ENCODE results near the gene SLC49A3.
"Not testable (repeated sequence)": the region's sequence is repeated elsewhere in the genome, so short reads cannot be mapped to it uniquely, and the experiment has no call there.

Gene SLC49A3

DNA sequence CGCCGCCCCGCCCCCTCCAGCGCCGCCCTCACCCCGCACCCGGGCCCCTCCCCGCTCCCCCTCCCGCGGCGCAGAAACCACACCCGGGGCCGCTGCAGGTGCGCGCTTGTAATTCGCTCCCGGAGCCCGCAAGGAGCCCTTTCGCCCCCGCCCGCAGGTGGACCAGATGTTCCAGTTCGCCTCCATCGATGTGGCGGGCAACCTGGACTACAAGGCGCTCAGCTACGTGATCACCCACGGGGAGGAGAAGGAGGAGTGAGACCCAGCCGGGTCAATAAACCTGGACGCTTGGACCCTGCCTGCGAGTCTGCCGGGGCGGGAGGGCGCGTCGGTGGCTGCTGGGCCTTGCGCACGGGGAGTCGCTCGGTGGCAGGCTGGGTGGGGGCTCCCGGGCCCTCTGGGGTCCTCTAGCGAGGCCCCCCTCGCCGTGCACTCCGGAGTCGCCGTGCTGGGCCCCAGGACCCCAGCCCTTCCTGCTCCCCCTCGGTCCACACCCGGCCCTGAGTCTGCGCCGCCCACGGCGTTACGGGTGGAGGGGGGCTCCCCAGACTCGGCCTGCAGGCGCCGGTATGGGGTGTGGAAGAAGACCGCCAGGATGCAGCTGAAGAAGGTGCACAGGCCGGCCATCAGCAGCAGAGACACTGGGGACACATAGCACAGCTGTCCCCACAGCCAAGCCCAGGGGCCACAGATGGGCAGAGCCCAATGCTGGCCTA lies 7.1 kb downstream of the SLC49A3 start:
- DNase-seq (ENCODE audit: low spot score) (no peak), FAIRE-seq (no peak)

DNA sequence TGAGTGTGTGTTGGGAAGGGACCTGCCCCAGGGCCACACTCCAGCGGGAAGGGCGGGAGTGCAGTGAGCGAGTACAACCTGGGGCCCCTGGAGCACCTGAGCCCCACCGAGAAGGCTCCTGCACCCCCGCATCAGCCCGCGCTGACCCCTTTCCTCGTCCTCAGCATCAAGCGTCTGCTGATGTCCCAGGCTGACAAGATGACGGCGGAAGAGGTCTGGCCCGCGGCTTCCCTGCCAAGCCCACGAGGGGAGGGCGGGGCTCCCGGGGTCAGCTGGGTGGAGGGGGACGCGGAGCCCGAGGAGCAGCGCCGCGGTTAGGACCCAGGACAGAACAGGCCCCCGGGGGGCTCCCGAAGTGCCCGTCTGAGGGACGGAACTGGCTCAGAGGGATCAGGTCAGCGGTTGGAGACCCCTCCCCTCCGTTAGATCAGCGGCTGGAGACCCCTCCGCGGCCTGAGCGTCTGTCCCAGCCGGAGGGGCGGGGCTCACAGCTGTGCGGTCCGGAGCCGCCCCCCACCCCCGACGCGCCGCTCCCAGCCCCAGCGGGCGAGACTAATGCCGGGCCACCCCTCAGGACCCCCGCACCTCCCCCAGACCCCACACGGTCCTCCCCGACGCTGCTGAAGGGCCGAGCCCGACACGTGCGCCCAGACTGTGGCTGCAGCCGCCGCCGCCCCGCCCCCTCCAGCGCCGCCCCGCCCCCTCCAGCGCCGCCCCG lies 7.9 kb downstream of the SLC49A3 start:
- DNase-seq (ENCODE audit: low spot score) (no peak), FAIRE-seq (no peak)

DNA sequence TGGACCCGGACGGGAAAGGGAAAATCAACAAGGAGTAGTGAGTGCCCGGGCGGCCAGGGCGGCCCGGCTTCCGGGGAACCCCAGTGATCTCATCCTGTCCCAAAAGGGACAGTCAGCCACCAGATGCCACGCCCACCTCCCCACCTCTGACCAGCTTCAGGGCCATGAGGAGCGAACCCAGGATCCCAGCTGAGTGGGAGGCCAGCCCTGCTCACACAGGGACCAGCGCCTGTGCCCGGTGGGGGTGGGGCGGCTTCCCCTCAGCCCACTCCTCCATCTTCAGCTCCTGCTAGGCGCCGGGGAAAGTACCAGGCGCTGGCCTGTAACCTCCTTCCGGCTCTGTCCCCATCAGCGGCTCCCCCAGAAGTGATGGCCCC lies 8.4 kb downstream of the SLC49A3 start:
- DNase-seq (ENCODE audit: low spot score) (no peak), FAIRE-seq (no peak)

DNA sequence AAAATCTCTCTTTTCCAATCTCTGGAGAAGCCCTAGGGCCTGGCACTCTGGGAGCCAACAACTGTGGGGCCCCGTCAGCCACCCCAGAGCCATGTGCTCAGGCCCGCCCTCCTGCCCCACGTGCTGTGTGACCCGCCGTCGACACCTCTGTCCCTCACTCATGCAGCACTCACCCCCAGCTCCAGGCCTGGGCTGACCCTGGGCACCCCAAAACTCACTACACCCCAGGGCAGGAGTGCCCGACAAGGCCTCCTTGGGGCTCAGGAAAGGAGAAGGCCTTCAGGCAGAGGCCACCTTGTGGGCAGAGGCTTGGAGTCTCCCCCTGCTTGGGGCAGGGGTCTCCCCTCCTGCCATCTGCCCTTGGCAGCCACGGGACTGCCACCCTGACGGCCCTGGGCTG lies 8.9 kb downstream of the SLC49A3 start:
- FAIRE-seq (no peak), DNase-seq (ENCODE audit: low spot score) (no peak)

- no peak for FAIRE-seq
- no peak for DNase-seq (ENCODE audit: low spot score)
Observed at GRCh38 chr4:679629-680028, 9.3 kb downstream of the SLC49A3 start.

DNA sequence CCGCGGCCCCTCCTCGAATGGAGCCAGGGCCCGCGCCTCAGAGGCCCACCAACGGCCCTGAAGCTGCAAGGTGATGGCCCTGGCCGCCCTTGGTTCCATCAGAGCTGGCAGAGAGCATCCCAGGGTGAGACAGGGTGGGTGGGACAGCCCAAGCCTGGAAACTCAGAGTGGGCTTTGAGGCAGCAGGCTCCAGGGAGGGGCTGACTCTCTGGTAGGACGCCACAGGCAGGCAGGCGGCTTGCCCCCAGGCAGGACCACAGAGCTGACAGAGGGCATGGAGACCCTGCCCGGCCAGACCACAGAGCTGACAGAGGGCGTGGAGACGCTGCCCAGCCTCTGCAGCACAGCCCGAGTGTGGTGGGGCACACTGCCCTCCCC lies 9.9 kb downstream of the SLC49A3 start:
- no peak for FAIRE-seq

GRCh38 chr4:678331-679103 lies 10.4 kb downstream of the SLC49A3 start:
- DNase-seq (ENCODE audit: low spot score), result no peak
- FAIRE-seq, result no peak

More for the DNA sequence above, 9.9 kb downstream of the SLC49A3 start:
- no peak for DNase-seq (ENCODE audit: low spot score)

DNA sequence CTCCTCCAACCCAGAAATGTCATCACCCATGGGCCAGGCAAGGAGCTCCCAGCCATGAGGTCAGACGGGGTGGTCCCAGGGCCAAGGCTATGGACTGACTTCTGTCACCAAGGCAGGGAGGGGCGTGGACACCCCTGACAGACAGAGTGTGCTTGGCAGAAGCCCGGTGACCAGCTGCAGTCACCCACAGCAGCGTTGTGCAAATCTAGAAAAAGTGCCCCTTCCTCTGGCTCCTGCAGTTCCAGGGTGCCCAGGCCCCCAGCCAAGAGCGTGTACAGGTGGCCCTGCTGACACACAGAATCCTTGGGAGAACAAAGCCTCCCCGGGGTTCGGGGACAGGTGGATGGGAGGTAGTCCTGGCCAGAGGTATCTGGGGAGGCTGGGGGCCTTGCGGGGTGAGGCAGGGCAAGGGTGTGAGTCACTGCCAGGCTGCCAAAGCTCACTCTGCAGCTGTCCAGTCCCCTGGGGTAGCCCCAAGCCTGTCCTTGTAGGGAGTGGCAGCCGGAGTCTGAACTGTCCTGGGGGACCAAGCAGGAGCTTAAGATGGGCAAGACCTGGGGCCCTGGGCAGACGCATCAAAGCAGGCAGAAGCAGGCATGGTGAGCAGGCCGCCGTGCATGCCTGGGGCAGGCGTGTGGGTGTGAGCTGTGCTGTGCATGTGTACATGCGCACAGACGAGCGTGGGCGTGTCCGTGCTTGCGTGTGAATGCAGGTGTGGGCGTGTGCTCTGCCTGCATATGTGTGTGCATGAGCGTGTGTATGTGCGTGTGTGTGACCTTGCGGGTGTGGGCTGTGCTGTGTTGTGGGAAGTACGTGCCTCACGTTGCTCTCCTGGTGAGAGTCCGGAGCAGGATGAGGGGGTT lies 11.3 kb downstream of the SLC49A3 start:
- FAIRE-seq (no peak), DNase-seq (ENCODE audit: low spot score) (no peak)

DNA sequence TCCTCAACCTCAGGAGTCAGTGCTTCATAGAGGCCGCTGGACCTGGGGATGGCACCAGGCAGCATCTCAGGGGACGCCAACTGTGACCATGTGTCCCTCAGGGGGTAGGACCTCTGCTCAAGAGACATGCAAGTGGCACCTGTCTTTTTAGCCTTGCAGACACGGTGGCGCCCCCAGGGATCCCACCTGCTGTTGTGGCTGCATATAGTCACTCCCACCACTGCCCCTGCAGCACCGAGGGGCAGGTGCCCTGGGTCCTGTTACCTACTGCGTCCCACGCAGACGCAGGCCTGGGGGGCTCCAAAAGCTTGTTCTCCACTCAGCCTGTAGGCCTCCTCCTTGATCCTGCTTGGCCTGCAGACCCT lies 12.1 kb downstream of the SLC49A3 start:
- no peak for FAIRE-seq
- DNase-seq (ENCODE audit: low spot score), result no peak

GRCh38 chr4:675980-676870 lies 12.7 kb downstream of the SLC49A3 start:
- FAIRE-seq, result no peak
- DNase-seq (ENCODE audit: low spot score), result no peak

GRCh38 chr4:675036-675882 lies 13.7 kb downstream of the SLC49A3 start:
- FAIRE-seq (no peak), DNase-seq (ENCODE audit: low spot score) (no peak)

DNA sequence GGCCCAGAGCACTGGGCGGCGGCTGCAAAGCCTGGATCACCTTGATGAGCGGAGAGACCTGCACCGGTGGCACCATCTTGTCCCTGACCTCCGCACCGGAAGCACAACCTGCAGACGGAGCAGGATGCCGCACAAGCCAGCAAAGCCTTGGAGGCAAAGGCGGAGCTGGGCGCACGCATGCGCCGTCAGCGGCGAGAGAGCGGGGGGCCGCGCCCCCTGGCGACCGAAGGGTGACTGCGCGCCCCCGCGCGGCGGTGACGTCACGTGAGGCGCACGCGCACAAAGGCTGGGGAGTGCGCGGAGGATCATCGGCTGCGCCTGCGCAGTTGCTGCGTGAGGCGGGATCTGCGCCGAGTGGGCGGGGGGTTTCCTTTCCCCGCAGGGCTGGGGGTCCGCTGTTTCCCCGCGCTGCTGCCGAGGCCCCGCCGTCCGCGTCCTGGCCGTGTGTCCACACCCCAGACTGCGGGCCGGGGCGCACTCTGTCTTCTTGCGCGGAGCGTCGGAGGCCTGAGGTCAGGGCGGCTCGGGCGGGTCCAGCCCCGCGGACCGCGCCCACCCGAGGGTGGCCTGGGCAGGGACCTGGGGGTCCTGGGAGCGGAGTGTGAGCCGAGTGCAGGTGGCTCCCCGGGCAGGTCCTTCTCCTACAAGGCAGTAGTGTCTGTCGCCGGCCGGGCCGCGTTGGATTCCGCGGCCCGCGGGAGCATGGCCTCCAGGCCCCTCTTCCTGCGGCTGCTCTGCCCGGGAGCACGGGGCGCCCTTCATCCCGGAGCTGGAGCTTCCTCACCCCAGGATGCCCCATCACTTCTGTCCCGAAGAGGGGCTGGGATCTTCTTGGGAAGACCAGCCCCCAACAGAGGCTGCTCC lies 14.5 kb downstream of the SLC49A3 start, which contains the start of the genes ATP5ME and MYL5:
Gene ATP5ME, minus strand, starts transcription at position 105 of the 864 bp plus-strand sequence. Its CDS starts 29 bp downstream, at position 76.
Gene MYL5, plus strand, starts transcription at position 371 of the 864 bp plus-strand sequence. CDS start 3,485 bp downstream, outside the sequence.
- no peak for FAIRE-seq

GRCh38 chr4:673349-674091 lies 15.4 kb downstream of the SLC49A3 start:
- no peak for FAIRE-seq
- no peak for DNase-seq (ENCODE audit: low spot score)

More for the DNA sequence above, 14.5 kb downstream of the SLC49A3 start, which contains the start of the genes ATP5ME and MYL5:
- peak; percentile 91 for DNase-seq (ENCODE audit: low spot score)

DNA sequence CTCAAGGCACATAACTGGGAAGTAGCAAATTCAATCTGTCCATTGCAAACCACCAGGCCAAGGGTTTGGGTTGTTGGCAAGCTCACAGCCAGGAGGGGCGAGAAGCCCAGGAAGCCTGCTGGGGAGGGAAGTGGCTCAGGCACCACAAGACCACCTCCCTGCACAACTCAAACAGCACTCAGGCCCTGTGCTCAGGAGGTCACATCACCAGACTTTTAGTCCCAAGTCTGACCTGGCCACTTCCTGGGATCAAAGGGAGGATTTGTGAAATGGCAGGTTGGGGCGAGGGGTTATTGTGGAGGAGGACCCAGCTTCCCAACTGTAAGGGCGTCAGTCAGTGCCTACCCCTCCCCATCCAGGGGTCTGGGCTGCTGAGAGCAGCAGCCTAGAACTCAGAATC lies 17.2 kb downstream of the SLC49A3 start:
- FAIRE-seq, result no peak
- DNase-seq (ENCODE audit: low spot score), result no peak

DNA sequence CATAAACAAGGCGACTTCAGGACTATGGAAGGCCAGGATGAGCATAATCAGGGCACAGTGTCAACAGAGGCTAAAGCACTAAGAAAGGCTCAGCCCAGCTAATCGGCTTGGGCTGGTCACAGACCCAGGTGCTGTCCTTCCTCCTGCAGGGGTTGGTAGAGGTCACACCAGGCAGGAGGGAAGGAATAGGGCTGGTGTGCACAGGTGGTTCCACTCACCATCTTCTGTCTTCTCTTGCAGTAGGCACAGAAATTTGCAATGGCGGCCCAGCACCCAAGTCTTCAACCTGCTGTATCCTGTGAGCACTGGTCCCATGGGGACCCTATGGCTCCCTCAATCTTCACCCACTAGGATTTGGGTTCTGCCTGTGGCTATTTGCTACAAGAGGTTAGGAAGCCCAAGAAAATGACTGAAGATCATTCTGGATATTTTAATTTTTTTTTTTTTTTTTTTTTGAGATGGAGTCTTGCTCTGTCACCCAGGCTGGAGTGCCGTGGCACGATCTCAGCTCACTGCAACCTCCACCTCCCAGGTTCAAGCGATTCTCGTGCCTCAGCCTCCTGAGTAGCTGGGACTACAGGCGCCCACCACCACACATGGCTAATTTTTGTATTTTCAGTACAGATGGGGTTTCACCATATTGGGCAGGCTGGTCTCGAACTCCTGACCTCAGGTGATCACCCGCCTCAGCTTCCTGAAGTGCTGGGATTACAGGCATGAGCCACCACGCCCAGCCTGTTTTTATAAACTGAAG lies 19.0 kb downstream of the SLC49A3 start:
- FAIRE-seq; DNase-seq (ENCODE audit: low spot score): not testable (repeated sequence)

- not testable (repeated sequence) for FAIRE-seq; DNase-seq (ENCODE audit: low spot score)
Observed at GRCh38 chr4:668219-668618, 20.7 kb downstream of the SLC49A3 start.

- FAIRE-seq, result no peak
- DNase-seq (ENCODE audit: low spot score), result no peak
Observed at GRCh38 chr4:667545-667925, 21.4 kb downstream of the SLC49A3 start.

Measured in RCC 7860 (cell line).